HFFc6 (cell line): ENCODE data around the gene PDPK1. TPM values are rescaled to one million over a fixed set of nuclear protein-coding genes. Genes with fewer than 3 reads are reported as not detected.

ENCODE experiments used
- DNase-seq: peaks from one replicate; pipeline ENCODE4 v3.0.0-alpha.2; 2018
- H3K27ac Mint-ChIP-seq: 2 replicates; pipeline ENCODE4 v1.8.0; 2020; ENCODE audit warnings: mild to moderate bottlenecking, mixed read lengths
- H3K27me3 Mint-ChIP-seq: 2 replicates; pipeline ENCODE4 v1.8.0; 2021; ENCODE audit warnings: mild to moderate bottlenecking, moderate library complexity, mixed read lengths; ENCODE audit not compliant: insufficient read depth
- H3K36me3 Mint-ChIP-seq: 2 replicates; pipeline ENCODE4 v1.8.0; 2021; ENCODE audit warnings: low read depth, mixed read lengths
- H3K4me1 Mint-ChIP-seq: 2 replicates; pipeline ENCODE4 v1.8.0; 2020; ENCODE audit warnings: low read depth, mixed read lengths
- H3K4me3 Mint-ChIP-seq: 2 replicates; pipeline ENCODE4 v1.8.0; 2020; ENCODE audit warnings: mild to moderate bottlenecking, moderate library complexity, mixed read lengths
- H3K9me3 Mint-ChIP-seq: 2 replicates; pipeline ENCODE4 v1.8.0; 2020; ENCODE audit warnings: mild to moderate bottlenecking, mixed read lengths
- CTCF ChIP-seq: fragments of 200-600 bp; sonication (generic); IDR thresholded peaks from 2 replicates; pipeline ENCODE4 v1.5.0; 2021; ENCODE audit warnings: antibody characterized with exemption, mild to moderate bottlenecking
- total RNA-seq, 6 experiments: library from RNA; stranded (reverse); fragmentation: NEBNext Ultra II Directional; extraction: Animal tissue kit (Norgen Biotek cat#: 25700); gene quantifications; 2 replicates in 1 of 6; 3 replicates in 5 of 6; pipeline ENCODE4 v1.2.3, GENCODE V29; 2021

The PDPK1 gene
- total RNA-seq, 6 experiments from 2014 or later: 34.2 to 43.8 (median 37.0) TPM

GRCh38 chr16:2511128-2511800, 26.6 kb upstream of the PDPK1 start:
- H3K9me3 Mint-ChIP-seq: no peaks in the 10 kb centered on the region

GRCh38 chr16:2511996-2512734, 25.7 kb upstream of the PDPK1 start:
- no peaks in the 10 kb centered on the region for H3K9me3 Mint-ChIP-seq
- H3K36me3 Mint-ChIP-seq: peaks cover 23% of the 10 kb centered on the region
- peaks cover 44% of the 10 kb centered on the region for H3K4me1 Mint-ChIP-seq
- no peak for TF ChIP-seq CTCF
- H3K27ac Mint-ChIP-seq: no peak overlapping the region
- peaks cover 9% of the 10 kb centered on the region for H3K27me3 Mint-ChIP-seq
- H3K4me3 Mint-ChIP-seq: peak overlapping the region; percentile 90
- no peak for DNase-seq

More at GRCh38 chr16:2511128-2511800, 26.6 kb upstream of the PDPK1 start:
- no peak for DNase-seq
- H3K4me3 Mint-ChIP-seq: peak overlapping the region; percentile 65
- TF ChIP-seq CTCF: no peak
- H3K27me3 Mint-ChIP-seq: peaks cover 6% of the 10 kb centered on the region
- peak overlapping the region; percentile 68 for H3K27ac Mint-ChIP-seq
- peaks cover 14% of the 10 kb centered on the region for H3K36me3 Mint-ChIP-seq
- peaks cover 35% of the 10 kb centered on the region for H3K4me1 Mint-ChIP-seq

- TF ChIP-seq CTCF: peak; percentile 39; the same call in 1 of the 2 replicates
- Mint-ChIP-seq H3K4me1 (peaks cover 51% of the 10 kb centered on the region), H3K9me3 (no peaks in the 10 kb centered on the region), H3K36me3 (peaks cover 23% of the 10 kb centered on the region), H3K27me3 (peaks cover 9% of the 10 kb centered on the region), H3K27ac (peak overlapping the region; percentile 36; the same call in 1 of the 2 replicates), H3K4me3 (peak overlapping the region; percentile 90)
- no peak for DNase-seq
Measured at GRCh38 chr16:2512735-2513404, 25.0 kb upstream of the PDPK1 start.

GRCh38 chr16:2513405-2514332, 24.2 kb upstream of the PDPK1 start, which contains the start of gene ATP6V0C:
Gene ATP6V0C, plus strand, starts transcription at chr16:2513952. Its CDS starts 152 bp downstream, at chr16:2514104.
- Mint-ChIP-seq H3K27me3 (peaks cover 9% of the 10 kb centered on the region), H3K9me3 (no peaks in the 10 kb centered on the region), H3K36me3 (peaks cover 23% of the 10 kb centered on the region), H3K27ac (peak within 1 kb of the TSS; percentile 93), H3K4me1 (peaks cover 54% of the 10 kb centered on the region), H3K4me3 (peak within 1 kb of the TSS; percentile 93)
- DNase-seq: peak; percentile 79
- no peak for TF ChIP-seq CTCF
